SK-N-SH treated with all-trans-retinoic acid at 6 μM for 48 hours (cell line): ENCODE results near the gene ADAM33.

ENCODE experiments used
- BACH2 ChIP-seq: fragments of 250-450 bp; sonication (Bioruptor Pico); IDR thresholded peaks from 2 replicates; pipeline ENCODE4 v1.9.0; 2021; ENCODE audit warnings: mild to moderate bottlenecking, borderline replicate concordance
- ESRRG ChIP-seq: fragments of 250-450 bp; sonication (Bioruptor Pico); IDR thresholded peaks from 2 replicates; pipeline ENCODE4 v1.6.1; 2021; ENCODE audit warnings: mild to moderate bottlenecking
- GLIS3 ChIP-seq: fragments of 250-450 bp; sonication (Bioruptor Pico); IDR thresholded peaks from 2 replicates; pipeline ENCODE4 v1.5.0; 2020; ENCODE audit warnings: mild to moderate bottlenecking, moderate library complexity
- PPARA ChIP-seq: fragments of 250-450 bp; sonication (Bioruptor Pico); IDR thresholded peaks from 2 replicates; pipeline ENCODE4 v1.5.0; 2020; ENCODE audit warnings: mild to moderate bottlenecking, borderline replicate concordance
- RARB ChIP-seq: fragments of 250-450 bp; sonication (Bioruptor Pico); IDR thresholded peaks from 2 replicates; pipeline ENCODE4 v1.8.0; 2021; ENCODE audit warnings: mild to moderate bottlenecking, moderate library complexity
- TSHZ2 ChIP-seq: fragments of 250-450 bp; sonication (Bioruptor Pico); IDR thresholded peaks from 2 replicates; pipeline ENCODE4 v1.5.0; 2020; ENCODE audit warnings: mild to moderate bottlenecking, moderate library complexity
- ZFP3 ChIP-seq: fragments of 250-450 bp; sonication (Bioruptor Pico); IDR thresholded peaks from 2 replicates; pipeline ENCODE4 v1.5.0; 2020; ENCODE audit warnings: mild to moderate bottlenecking, moderate library complexity
- ZNF565 ChIP-seq: fragments of 450-650 bp; formaldehyde crosslinking; conservative IDR thresholded peaks from 2 replicates; pipeline ENCODE4 v1.5.0; 2020; ENCODE audit warnings: low read depth, mild to moderate bottlenecking, moderate library complexity
- ZNF70 ChIP-seq: fragments of 450-650 bp; formaldehyde crosslinking; IDR thresholded peaks from 2 replicates; pipeline ENCODE4 v1.5.0; 2020; ENCODE audit warnings: mild to moderate bottlenecking, moderate library complexity
- TF ChIP-seq, protein P1 (sequence below): fragments of 250-450 bp; sonication (Bioruptor Pico); IDR thresholded peaks from 2 replicates; pipeline ENCODE4 v1.8.0; 2020; ENCODE audit warnings: mild to moderate bottlenecking, moderate library complexity, borderline replicate concordance

DNA sequence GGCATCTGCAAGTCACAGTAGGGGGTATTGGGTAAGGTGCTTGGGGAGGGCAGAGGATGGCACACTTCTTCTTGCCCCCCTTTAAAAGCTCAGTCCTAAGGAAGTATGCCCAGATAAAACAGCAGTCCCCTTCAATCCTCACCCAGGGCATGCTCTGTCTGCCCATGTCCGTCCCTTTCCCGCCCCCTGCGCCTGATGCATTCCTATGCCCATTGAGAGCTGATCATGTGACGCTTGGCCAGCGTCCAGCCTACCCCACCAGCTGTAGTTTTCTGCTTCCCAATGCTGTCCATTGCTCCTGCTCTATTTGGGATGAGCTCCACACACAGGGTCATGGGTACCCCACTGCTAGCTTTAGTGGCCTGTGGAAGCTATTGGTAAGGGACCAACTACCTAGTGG, 22.3 kb upstream of the ADAM33 start:
- TF ChIP-seq ZNF565 (CRISPR knock-in tag), result no peak
- TF ChIP-seq RARB, result no peak
- no peak for TF ChIP-seq PPARA (CRISPR knock-in tag)
- TF ChIP-seq, protein P1, sequence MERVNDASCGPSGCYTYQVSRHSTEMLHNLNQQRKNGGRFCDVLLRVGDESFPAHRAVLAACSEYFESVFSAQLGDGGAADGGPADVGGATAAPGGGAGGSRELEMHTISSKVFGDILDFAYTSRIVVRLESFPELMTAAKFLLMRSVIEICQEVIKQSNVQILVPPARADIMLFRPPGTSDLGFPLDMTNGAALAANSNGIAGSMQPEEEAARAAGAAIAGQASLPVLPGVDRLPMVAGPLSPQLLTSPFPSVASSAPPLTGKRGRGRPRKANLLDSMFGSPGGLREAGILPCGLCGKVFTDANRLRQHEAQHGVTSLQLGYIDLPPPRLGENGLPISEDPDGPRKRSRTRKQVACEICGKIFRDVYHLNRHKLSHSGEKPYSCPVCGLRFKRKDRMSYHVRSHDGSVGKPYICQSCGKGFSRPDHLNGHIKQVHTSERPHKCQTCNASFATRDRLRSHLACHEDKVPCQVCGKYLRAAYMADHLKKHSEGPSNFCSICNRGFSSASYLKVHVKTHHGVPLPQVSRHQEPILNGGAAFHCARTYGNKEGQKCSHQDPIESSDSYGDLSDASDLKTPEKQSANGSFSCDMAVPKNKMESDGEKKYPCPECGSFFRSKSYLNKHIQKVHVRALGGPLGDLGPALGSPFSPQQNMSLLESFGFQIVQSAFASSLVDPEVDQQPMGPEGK (CRISPR knock-in tag), result no peak
- no peak for TF ChIP-seq TSHZ2 (CRISPR knock-in tag)
- TF ChIP-seq ZFP3 (CRISPR knock-in tag), result no peak
- no peak for TF ChIP-seq BACH2
- no peak for TF ChIP-seq ZNF70 (CRISPR knock-in tag)
- TF ChIP-seq ESRRG (CRISPR knock-in tag), result no peak
- no peak for TF ChIP-seq GLIS3 (CRISPR knock-in tag)
